ENCODE measurements around the gene MYZAP. TPM values are rescaled to one million over a fixed set of nuclear protein-coding genes. Genes with fewer than 3 reads are reported as not detected.
A peak's percentile ranks its signal among the peaks of the same experiment; 100 is the strongest.

The MYZAP gene, protein sequence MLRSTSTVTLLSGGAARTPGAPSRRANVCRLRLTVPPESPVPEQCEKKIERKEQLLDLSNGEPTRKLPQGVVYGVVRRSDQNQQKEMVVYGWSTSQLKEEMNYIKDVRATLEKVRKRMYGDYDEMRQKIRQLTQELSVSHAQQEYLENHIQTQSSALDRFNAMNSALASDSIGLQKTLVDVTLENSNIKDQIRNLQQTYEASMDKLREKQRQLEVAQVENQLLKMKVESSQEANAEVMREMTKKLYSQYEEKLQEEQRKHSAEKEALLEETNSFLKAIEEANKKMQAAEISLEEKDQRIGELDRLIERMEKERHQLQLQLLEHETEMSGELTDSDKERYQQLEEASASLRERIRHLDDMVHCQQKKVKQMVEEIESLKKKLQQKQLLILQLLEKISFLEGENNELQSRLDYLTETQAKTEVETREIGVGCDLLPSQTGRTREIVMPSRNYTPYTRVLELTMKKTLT
- not detected in 2 replicates for total RNA-seq (ENCODE audit: low replicate concordance)

DNA sequence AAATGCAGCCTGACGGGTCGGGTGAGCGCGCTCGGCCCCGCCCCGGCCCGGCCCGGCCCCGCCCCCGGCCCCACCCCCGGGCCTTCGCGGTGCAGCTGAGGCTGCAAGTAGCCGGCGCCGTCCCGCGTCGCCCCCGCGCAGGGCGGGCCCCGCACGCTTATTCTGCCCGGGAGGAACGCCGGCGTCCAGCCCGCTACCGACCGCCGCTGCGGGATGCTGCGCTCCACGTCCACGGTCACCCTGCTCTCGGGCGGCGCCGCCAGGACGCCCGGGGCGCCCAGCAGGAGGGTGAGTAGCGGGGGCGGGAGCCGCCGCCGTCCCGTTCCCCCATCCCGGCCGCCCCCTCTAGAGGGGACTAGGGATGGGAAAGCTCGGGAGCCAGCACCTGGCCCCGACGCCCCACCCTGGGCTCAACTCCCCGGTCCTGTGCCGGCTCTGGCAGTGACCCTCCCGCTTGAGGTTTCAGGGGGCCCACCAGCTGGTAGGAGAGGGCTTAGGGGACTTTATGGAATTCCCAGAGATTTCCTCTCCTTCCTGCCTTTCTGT is at the start of gene MYZAP:
Gene MYZAP, plus strand, starts transcription at position 83 of the 546 bp plus-strand sequence. Its CDS starts 131 bp downstream, at position 214.
- H3K4me3 ChIP-seq (ENCODE audit: low read depth, low read length) = peak within 1 kb of the TSS; percentile 51
- DNase-seq (ENCODE audit: low read depth) = no peak
- TF ChIP-seq, protein P1, sequence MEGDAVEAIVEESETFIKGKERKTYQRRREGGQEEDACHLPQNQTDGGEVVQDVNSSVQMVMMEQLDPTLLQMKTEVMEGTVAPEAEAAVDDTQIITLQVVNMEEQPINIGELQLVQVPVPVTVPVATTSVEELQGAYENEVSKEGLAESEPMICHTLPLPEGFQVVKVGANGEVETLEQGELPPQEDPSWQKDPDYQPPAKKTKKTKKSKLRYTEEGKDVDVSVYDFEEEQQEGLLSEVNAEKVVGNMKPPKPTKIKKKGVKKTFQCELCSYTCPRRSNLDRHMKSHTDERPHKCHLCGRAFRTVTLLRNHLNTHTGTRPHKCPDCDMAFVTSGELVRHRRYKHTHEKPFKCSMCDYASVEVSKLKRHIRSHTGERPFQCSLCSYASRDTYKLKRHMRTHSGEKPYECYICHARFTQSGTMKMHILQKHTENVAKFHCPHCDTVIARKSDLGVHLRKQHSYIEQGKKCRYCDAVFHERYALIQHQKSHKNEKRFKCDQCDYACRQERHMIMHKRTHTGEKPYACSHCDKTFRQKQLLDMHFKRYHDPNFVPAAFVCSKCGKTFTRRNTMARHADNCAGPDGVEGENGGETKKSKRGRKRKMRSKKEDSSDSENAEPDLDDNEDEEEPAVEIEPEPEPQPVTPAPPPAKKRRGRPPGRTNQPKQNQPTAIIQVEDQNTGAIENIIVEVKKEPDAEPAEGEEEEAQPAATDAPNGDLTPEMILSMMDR (IDR thresholded peaks at IDR 0.05; ENCODE audit: insufficient read depth, low read length) = no peak

DNA sequence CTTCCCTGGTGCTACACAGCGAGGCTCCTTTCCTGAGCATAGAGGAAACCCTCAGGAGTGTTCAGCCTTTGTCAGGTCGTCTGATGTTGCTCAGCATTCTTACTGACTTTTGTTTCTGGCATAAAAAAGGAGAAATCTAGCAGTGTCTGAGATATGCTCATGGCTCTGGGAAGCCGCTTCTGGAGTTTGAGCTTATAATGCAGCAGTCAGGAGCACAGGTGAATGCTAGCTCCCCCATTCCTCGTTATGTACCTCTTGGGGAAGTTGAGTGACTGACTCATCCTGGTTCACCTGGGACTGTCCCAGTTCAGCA is 49.2 kb upstream of the MYZAP start:
- H3K4me3 ChIP-seq (ENCODE audit: low read depth, low read length) = no peak overlapping the region
- TF ChIP-seq, protein P1 (IDR thresholded peaks at IDR 0.05; ENCODE audit: insufficient read depth, low read length) = no peak
- no peak for DNase-seq (ENCODE audit: low read depth)

DNA sequence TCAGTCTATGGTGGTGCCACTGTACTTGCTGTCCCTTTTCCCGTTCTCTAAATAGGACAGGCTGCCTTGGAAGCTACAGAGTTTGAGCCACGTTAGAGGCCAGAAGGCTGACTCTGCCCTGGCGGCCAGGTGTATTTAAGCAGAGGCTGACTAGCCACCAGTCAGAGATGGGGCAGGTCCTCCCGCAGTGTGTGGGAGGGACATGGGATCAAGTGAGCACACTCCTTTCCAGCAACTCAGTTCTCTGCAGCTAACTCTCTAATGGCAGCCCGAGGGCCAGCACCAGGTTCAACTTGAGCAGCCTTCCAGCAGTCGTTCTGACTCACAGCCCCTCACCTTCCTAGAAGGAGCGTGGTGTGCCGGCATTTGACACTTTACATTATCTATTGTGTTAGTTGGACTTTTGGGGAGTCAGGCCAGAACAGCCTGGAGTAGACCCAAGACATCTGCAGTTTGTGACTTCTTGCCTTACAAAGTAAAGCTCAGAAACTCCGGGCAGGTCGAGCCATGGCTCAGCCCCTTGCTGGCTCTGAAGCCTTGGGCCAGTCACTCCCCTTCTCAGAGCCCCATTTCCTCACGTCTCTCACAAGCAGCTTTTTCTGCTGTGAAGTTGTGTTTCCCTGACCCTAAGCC is 46.7 kb upstream of the MYZAP start:
- H3K4me3 ChIP-seq (ENCODE audit: low read depth, low read length) = no peak overlapping the region
- TF ChIP-seq, protein P1 (IDR thresholded peaks at IDR 0.05; ENCODE audit: insufficient read depth, low read length) = no peak
- DNase-seq (ENCODE audit: low read depth) = no peak

DNA sequence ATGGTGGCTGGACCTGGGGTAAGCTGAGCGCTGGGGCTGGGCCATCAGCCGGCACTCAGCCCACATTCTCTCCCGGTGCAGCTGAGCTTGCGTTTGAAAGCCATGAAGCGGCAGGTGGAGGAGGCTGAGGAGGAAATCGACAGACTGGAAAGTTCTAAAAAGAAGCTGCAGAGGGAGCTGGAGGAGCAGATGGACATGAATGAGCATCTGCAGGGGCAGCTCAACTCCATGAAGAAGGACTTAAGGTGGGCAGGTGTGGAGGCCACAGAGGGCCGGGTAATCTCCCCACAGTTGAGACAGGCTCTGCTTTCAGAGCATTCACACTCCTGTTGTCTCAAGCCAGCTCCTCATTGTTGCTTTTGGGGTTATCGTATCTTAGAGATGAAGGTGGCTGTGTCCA is 45.7 kb upstream of the MYZAP start:
- H3K4me3 ChIP-seq (ENCODE audit: low read depth, low read length) = no peak overlapping the region
- TF ChIP-seq, protein P1 (IDR thresholded peaks at IDR 0.05; ENCODE audit: insufficient read depth, low read length) = no peak
- DNase-seq (ENCODE audit: low read depth) = no peak

DNA sequence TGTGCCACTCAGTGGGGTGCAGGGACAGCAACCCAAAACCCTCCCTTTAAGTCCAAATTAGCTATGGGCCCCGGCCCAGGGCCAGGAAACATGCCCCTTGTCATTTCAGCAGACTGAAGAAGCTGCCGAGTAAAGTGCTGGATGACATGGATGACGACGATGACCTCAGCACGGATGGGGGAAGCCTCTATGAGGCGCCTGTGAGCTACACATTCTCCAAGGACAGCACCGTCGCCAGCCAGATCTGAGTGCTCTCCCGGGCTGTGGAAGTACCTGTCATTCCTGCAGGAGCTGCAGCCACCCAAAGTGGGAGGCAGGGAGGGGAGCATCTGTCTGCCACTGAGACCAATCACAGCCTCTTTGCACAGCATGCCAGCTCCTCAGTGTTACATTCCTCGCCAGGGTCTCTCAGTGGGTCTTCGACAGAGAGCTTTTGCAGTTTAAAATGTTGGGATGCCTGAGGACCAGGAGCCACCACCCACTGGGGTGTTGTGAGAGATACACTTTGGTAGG is 44.4 kb upstream of the MYZAP start:
- DNase-seq (ENCODE audit: low read depth) = no peak
- TF ChIP-seq, protein P1 (IDR thresholded peaks at IDR 0.05; ENCODE audit: insufficient read depth, low read length) = no peak
- H3K4me3 ChIP-seq (ENCODE audit: low read depth, low read length) = no peak overlapping the region

GRCh38 chr15:57548351-57548750 is 43.4 kb upstream of the MYZAP start:
- no peak overlapping the region for H3K4me3 ChIP-seq (ENCODE audit: low read depth, low read length)
- TF ChIP-seq, protein P1 (IDR thresholded peaks at IDR 0.05; ENCODE audit: insufficient read depth, low read length) = no peak
- DNase-seq (ENCODE audit: low read depth) = no peak

Measured in fibroblast of the aortic adventitia (primary cell).